Lower leg skin (tissue), 3 donors: ENCODE data around the gene GSG1L.

ENCODE experiments used
- POLR2A ChIP-seq, 2 donors: fragments of 450-650 bp; IDR thresholded peaks; one replicate each; pipeline ENCODE4 v1.6.1; 2016 to 2017; ENCODE audit warnings: antibody characterized with exemption in 2 of 2, mild to moderate bottlenecking in 1 of 2, moderate library complexity in 1 of 2
- TF ChIP-seq, protein P1 (sequence below), 3 donors: fragments of 450-650 bp; IDR thresholded peaks; one replicate each; pipeline ENCODE4 v1.5.1; 2016; ENCODE audit warnings: antibody characterized with exemption in 3 of 3, mild to moderate bottlenecking in 3 of 3, moderate library complexity in 2 of 3

DNA sequence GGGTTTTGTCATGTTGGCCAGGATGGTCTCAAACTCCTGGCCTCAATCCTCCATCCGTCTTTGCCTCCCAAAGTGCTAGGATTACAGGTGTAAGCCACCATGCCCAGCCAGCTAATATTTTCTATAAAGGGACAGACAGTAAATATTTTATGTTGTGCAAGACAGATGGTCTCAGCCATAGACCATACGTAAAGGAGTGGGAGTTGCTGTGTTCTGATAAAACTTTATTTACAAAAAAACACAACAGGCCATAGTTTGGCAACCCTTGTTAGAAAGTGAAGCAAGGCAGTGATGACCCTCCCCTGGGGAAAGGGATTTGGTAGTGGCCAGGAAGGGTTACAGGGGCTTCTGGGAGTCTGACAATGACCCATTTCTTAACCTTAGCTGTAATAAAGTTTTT lies 119.7 kb downstream of the GSG1L start:
- TF ChIP-seq, protein P1, sequence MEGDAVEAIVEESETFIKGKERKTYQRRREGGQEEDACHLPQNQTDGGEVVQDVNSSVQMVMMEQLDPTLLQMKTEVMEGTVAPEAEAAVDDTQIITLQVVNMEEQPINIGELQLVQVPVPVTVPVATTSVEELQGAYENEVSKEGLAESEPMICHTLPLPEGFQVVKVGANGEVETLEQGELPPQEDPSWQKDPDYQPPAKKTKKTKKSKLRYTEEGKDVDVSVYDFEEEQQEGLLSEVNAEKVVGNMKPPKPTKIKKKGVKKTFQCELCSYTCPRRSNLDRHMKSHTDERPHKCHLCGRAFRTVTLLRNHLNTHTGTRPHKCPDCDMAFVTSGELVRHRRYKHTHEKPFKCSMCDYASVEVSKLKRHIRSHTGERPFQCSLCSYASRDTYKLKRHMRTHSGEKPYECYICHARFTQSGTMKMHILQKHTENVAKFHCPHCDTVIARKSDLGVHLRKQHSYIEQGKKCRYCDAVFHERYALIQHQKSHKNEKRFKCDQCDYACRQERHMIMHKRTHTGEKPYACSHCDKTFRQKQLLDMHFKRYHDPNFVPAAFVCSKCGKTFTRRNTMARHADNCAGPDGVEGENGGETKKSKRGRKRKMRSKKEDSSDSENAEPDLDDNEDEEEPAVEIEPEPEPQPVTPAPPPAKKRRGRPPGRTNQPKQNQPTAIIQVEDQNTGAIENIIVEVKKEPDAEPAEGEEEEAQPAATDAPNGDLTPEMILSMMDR (IDR thresholded peaks at IDR 0.05): no peak
- TF ChIP-seq POLR2A (IDR thresholded peaks at IDR 0.05): no peak
